ENCODE results near the gene RERE. TPM values are rescaled to one million over a fixed set of nuclear protein-coding genes. Genes with fewer than 3 reads are reported as not detected.

RERE gene
- total RNA-seq, 1 experiment from 2014 or later, result 73.4 TPM

GRCh38 chr1:8481650-8482380 lies 335.6 kb downstream of the RERE start:
- Histone ChIP-seq H3K27ac (no peak overlapping the region), H3K79me2 (ENCODE audit: low read depth) (no peaks in the 10 kb centered on the region), H2AFZ (no peak overlapping the region), H3K9me2 (ENCODE audit: insufficient read depth) (no peaks in the 10 kb centered on the region), H4K20me1 (ENCODE audit: insufficient read depth) (no peaks in the 10 kb centered on the region), H3F3A (ENCODE audit: insufficient read depth, low read depth) (no peaks in the 10 kb centered on the region), H3K36me3 (ENCODE audit: low read depth) (0 out of 2 replicates have a peak, but pooled peaks cover 3% of the 10 kb centered on the region), H3K9me3 (ENCODE audit: insufficient read depth, low read depth) (no peaks in the 10 kb centered on the region), H3K27me3 (ENCODE audit: insufficient read depth, low read depth) (no peaks in the 10 kb centered on the region), H3K4me1 (replicated peaks; ENCODE audit: insufficient read depth) (no peaks in the 10 kb centered on the region), H3K4me3 (no peak overlapping the region), H3K4me2 (no peak overlapping the region)
- ChIA-PET CTCF (no interaction called here), POLR2A (ENCODE audit: unreplicated experiment) (no interaction called here)
- TF ChIP-seq, protein P1, sequence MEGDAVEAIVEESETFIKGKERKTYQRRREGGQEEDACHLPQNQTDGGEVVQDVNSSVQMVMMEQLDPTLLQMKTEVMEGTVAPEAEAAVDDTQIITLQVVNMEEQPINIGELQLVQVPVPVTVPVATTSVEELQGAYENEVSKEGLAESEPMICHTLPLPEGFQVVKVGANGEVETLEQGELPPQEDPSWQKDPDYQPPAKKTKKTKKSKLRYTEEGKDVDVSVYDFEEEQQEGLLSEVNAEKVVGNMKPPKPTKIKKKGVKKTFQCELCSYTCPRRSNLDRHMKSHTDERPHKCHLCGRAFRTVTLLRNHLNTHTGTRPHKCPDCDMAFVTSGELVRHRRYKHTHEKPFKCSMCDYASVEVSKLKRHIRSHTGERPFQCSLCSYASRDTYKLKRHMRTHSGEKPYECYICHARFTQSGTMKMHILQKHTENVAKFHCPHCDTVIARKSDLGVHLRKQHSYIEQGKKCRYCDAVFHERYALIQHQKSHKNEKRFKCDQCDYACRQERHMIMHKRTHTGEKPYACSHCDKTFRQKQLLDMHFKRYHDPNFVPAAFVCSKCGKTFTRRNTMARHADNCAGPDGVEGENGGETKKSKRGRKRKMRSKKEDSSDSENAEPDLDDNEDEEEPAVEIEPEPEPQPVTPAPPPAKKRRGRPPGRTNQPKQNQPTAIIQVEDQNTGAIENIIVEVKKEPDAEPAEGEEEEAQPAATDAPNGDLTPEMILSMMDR (conservative IDR thresholded peaks at IDR 0.05), result no peak
- no peak for TF ChIP-seq EZH2 (IDR thresholded peaks at IDR 0.05; ENCODE audit: low read depth)
- DNase-seq, result no peak
- BruUV-seq (replicated peaks), result no TSS peak
- intact Hi-C loops (cut with micrococcal nuclease; ENCODE audit: unreplicated experiment), result no loop called here

DNA sequence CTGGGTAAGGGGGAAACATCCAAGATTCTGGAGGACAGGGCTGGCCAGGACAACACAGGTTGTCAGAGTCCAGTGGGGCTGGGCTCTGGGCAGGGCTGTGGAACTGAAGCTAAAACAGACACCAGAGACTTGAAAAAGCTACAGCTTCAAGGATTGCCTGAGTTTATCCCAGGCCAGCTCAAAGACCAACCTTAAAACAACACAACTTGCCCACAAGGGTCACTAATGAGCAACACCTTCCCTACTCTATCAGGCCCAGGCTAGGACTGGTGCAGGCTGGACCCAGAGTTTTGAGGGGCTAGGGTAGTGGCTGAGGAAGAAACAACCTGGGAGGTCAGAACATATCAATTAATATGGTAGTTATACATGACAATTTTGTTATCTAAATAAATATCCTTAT lies 338.9 kb downstream of the RERE start:
- intact Hi-C loops (cut with micrococcal nuclease; ENCODE audit: unreplicated experiment), result no loop called here
- Histone ChIP-seq H3K9me2 (ENCODE audit: insufficient read depth) (no peaks in the 10 kb centered on the region), H2AFZ (no peak overlapping the region), H3K27me3 (ENCODE audit: insufficient read depth, low read depth) (no peaks in the 10 kb centered on the region), H3F3A (ENCODE audit: insufficient read depth, low read depth) (no peaks in the 10 kb centered on the region), H3K79me2 (ENCODE audit: low read depth) (no peaks in the 10 kb centered on the region), H3K4me1 (replicated peaks; ENCODE audit: insufficient read depth) (0 out of 2 replicates have a peak, but pooled peaks cover under 1% of the 10 kb centered on the region), H3K36me3 (ENCODE audit: low read depth) (0 out of 2 replicates have a peak, but pooled peaks cover 3% of the 10 kb centered on the region), H3K4me2 (no peak overlapping the region), H4K20me1 (ENCODE audit: insufficient read depth) (no peaks in the 10 kb centered on the region; the same call in 1 of the 2 replicates), H3K9me3 (ENCODE audit: insufficient read depth, low read depth) (no peaks in the 10 kb centered on the region), H3K27ac (no peak overlapping the region), H3K4me3 (no peak overlapping the region)
- no peak for DNase-seq
- no peak for TF ChIP-seq EZH2 (IDR thresholded peaks at IDR 0.05; ENCODE audit: low read depth)
- TF ChIP-seq, protein P1 (conservative IDR thresholded peaks at IDR 0.05), result no peak
- ChIA-PET CTCF (no interaction called here), POLR2A (ENCODE audit: unreplicated experiment) (no interaction called here)
- no TSS peak for BruUV-seq (replicated peaks)

GRCh38 chr1:8477983-8478362 lies 339.5 kb downstream of the RERE start:
- Histone ChIP-seq H3K36me3 (ENCODE audit: low read depth) (0 out of 2 replicates have a peak, but pooled peaks cover under 1% of the 10 kb centered on the region), H2AFZ (no peak overlapping the region), H3F3A (ENCODE audit: insufficient read depth, low read depth) (no peaks in the 10 kb centered on the region), H3K4me1 (replicated peaks; ENCODE audit: insufficient read depth) (0 out of 2 replicates have a peak, but pooled peaks cover 5% of the 10 kb centered on the region), H3K79me2 (ENCODE audit: low read depth) (no peaks in the 10 kb centered on the region), H4K20me1 (ENCODE audit: insufficient read depth) (no peaks in the 10 kb centered on the region; the same call in 1 of the 2 replicates), H3K27ac (no peak overlapping the region), H3K4me3 (no peak overlapping the region), H3K27me3 (ENCODE audit: insufficient read depth, low read depth) (no peaks in the 10 kb centered on the region), H3K4me2 (no peak overlapping the region), H3K9me2 (ENCODE audit: insufficient read depth) (no peaks in the 10 kb centered on the region), H3K9me3 (ENCODE audit: insufficient read depth, low read depth) (no peaks in the 10 kb centered on the region)
- ChIA-PET POLR2A (ENCODE audit: unreplicated experiment) (no interaction called here), CTCF (no interaction called here)
- no peak for DNase-seq
- BruUV-seq (replicated peaks), result no TSS peak
- TF ChIP-seq EZH2 (IDR thresholded peaks at IDR 0.05; ENCODE audit: low read depth), result no peak
- TF ChIP-seq, protein P1 (conservative IDR thresholded peaks at IDR 0.05), result no peak
- intact Hi-C loops (cut with micrococcal nuclease; ENCODE audit: unreplicated experiment), result no loop called here

All from PC-9 (cell line).